B cell (primary cell): ENCODE data around the gene DGKB. TPM values are rescaled to one million over a fixed set of nuclear protein-coding genes. Genes with fewer than 3 reads are reported as not detected.

Experiments used
- ATAC-seq: fragments of 200-7000 bp; cut with Tn5 transposase; one replicate; pipeline ENCODE4 v1.10.0; 2021; ENCODE audit warnings: low read depth, mild to moderate bottlenecking, moderate number of reproducible peaks, moderate library complexity
- CTCF ChIA-PET: fragments of 350-600 bp; sonication (Branson Sonifier 250); formaldehyde crosslinking; loops from one replicate; lab custom pipeline; 2021; ENCODE audit warnings: antibody characterized with exemption, inconsistent platforms; lab: Charles Lee
- POLR2A ChIA-PET: fragments of 350-600 bp; sonication (Branson Sonifier 250); formaldehyde crosslinking; loops from one replicate; lab custom pipeline; 2021; ENCODE audit warnings: antibody characterized with exemption; lab: Charles Lee
- DNase-seq: peaks from one replicate; pipeline ENCODE4 v3.0.0; 2013
- H2AFZ ChIP-seq: 2 replicates; pipeline ENCODE4 v1.6.1; 2012; ENCODE audit warnings: mild to moderate bottlenecking, low read depth, low read length; ENCODE audit not compliant: insufficient read depth, poor library complexity, severe bottlenecking
- H3K27ac ChIP-seq, 2 donors: 1 replicate in 1 of 2; 2 replicates in 1 of 2; pipeline ENCODE4 v1.5.1; 2012 to 2013; ENCODE audit warnings: low read length in 2 of 2, mild to moderate bottlenecking in 2 of 2, moderate library complexity in 1 of 2
- H3K27me3 ChIP-seq, 4 experiments: fragments of 200-600 bp in 1 of 4; sonication (generic) in 1 of 4; replicated peaks in 1 of 4; 1 replicate in 2 of 4; 2 replicates in 2 of 4; pipeline versions ENCODE4 v1.6.1 to v1.7.0; 2013 to 2016; ENCODE audit warnings: low read length in 3 of 4, mild to moderate bottlenecking in 2 of 4, mixed read lengths in 1 of 4, moderate library complexity in 1 of 4; ENCODE audit not compliant: insufficient read depth in 4 of 4, control insufficient read depth in 3 of 4; ENCODE audit errors: control extremely low read depth in 1 of 4
- H3K36me3 ChIP-seq, 2 experiments: replicated peaks in 1 of 2; 1 replicate in 1 of 2; 2 replicates in 1 of 2; pipeline versions ENCODE4 v1.6.1 to v1.7.1; 2013; ENCODE audit warnings: low read length in 1 of 2; ENCODE audit not compliant: insufficient read depth in 2 of 2, control insufficient read depth in 1 of 2; ENCODE audit errors: control extremely low read depth in 1 of 2, extremely low read depth in 1 of 2
- H3K4me1 ChIP-seq, 2 donors: fragments of 200-600 bp in 1 of 2; sonication (generic) in 1 of 2; 1 replicate in 1 of 2; 2 replicates in 1 of 2; pipeline versions ENCODE4 v1.5.1 to v1.6.1; 2013 to 2017; ENCODE audit warnings: low read length in 2 of 2; ENCODE audit not compliant: control insufficient read depth in 2 of 2, insufficient read depth in 2 of 2
- H3K4me2 ChIP-seq: replicated peaks from 2 replicates; pipeline ENCODE3; 2012; ENCODE audit warnings: mild to moderate bottlenecking, low read depth, low read length; ENCODE audit not compliant: poor library complexity, severe bottlenecking
- H3K4me3 ChIP-seq, 5 experiments: fragments of 200-600 bp in 1 of 5; sonication (generic) in 1 of 5; 1 replicate in 3 of 5; 2 replicates in 2 of 5; pipeline versions ENCODE4 v1.5.1 to v1.7.0; 2011 to 2016; ENCODE audit warnings: low read length in 4 of 5, mild to moderate bottlenecking in 4 of 5, low read depth in 2 of 5, control low read depth in 1 of 5, moderate library complexity in 1 of 5; ENCODE audit not compliant: insufficient read depth in 1 of 5; ENCODE audit errors: control extremely low read depth in 1 of 5, extremely low read depth in 1 of 5
- H3K79me2 ChIP-seq: fragments of 200-600 bp; sonication (generic); one replicate; pipeline ENCODE4 v1.6.0; 2016; ENCODE audit warnings: low read length; ENCODE audit not compliant: control insufficient read depth, insufficient read depth
- H3K9ac ChIP-seq: fragments of 200-600 bp; sonication (generic); 2 replicates; pipeline ENCODE4 v1.6.1; 2017; ENCODE audit warnings: mild to moderate bottlenecking, low read length, moderate library complexity
- H3K9me3 ChIP-seq, 3 donors: one replicate each; pipeline versions ENCODE4 v1.6.1 to v1.7.1; 2013; ENCODE audit warnings: low read length in 2 of 3; ENCODE audit not compliant: control insufficient read depth in 2 of 3, insufficient read depth in 1 of 3; ENCODE audit errors: control extremely low read depth in 1 of 3
- H4K20me1 ChIP-seq: 2 replicates; pipeline ENCODE4 v1.6.0; 2012; ENCODE audit warnings: mild to moderate bottlenecking, low read length; ENCODE audit not compliant: insufficient read depth, control insufficient read depth, poor library complexity, severe bottlenecking
- H3K27ac Mint-ChIP-seq: one replicate; pipeline ENCODE4 v1.8.0; 2021; ENCODE audit warnings: mixed read lengths
- H3K27me3 Mint-ChIP-seq: one replicate; pipeline ENCODE4 v1.8.0; 2021; ENCODE audit warnings: mixed read lengths
- H3K4me1 Mint-ChIP-seq: one replicate; pipeline ENCODE4 v1.8.0; 2021; ENCODE audit warnings: mixed read lengths
- H3K4me3 Mint-ChIP-seq: one replicate; pipeline ENCODE4 v1.8.0; 2021; ENCODE audit warnings: mixed read lengths
- H3K9me3 Mint-ChIP-seq: one replicate; pipeline ENCODE4 v1.8.0; 2022; ENCODE audit warnings: mixed read lengths; ENCODE audit not compliant: insufficient read depth
- EZH2 ChIP-seq: IDR thresholded peaks from 2 replicates; pipeline ENCODE4 v1.6.1; 2012; ENCODE audit warnings: borderline replicate concordance, low read depth, mild to moderate bottlenecking, moderate library complexity, low read length; ENCODE audit not compliant: insufficient read depth, poor library complexity, severe bottlenecking
- WGBS: methylation state at CpG from one replicate; pipeline ENCODE4 v1.1.5; 2013; ENCODE audit warnings: missing lambda C conversion rate; ENCODE audit not compliant: insufficient coverage; 5-methylcytosine and 5-hydroxymethylcytosine counted together
- intact Hi-C: fragments of 100-400 bp; cut with micrococcal nuclease; formaldehyde crosslinking; loops from one replicate; pipeline ENCODE4 v1.10.0; 2022
- polyA plus RNA-seq: library from polyadenylated mRNA; depleted of rRNA; stranded (reverse); fragments of >200 nt; gene quantifications from 2 replicates; pipeline ENCODE4 v1.2.3, GENCODE V29; 2012
- total RNA-seq, 2 donors: library from RNA; stranded (reverse); fragments of 120-200 nt in 1 of 2; gene quantifications; 1 replicate in 1 of 2; 2 replicates in 1 of 2; pipeline versions ENCODE4 v1.2.3 to v1.2.4, GENCODE V29; 2013 to 2022
- TF ChIP-seq, protein P1 (sequence below): fragments of 200-600 bp; IDR thresholded peaks from one replicate; pipeline ENCODE4 v1.8.0; 2022; ENCODE audit warnings: antibody characterized with exemption, mild to moderate bottlenecking

DGKB gene
- total and polyA plus RNA-seq, 2 donors (not counting 1 experiment from before 2014, with no cell fraction given): not detected

- TF ChIP-seq, protein P1, sequence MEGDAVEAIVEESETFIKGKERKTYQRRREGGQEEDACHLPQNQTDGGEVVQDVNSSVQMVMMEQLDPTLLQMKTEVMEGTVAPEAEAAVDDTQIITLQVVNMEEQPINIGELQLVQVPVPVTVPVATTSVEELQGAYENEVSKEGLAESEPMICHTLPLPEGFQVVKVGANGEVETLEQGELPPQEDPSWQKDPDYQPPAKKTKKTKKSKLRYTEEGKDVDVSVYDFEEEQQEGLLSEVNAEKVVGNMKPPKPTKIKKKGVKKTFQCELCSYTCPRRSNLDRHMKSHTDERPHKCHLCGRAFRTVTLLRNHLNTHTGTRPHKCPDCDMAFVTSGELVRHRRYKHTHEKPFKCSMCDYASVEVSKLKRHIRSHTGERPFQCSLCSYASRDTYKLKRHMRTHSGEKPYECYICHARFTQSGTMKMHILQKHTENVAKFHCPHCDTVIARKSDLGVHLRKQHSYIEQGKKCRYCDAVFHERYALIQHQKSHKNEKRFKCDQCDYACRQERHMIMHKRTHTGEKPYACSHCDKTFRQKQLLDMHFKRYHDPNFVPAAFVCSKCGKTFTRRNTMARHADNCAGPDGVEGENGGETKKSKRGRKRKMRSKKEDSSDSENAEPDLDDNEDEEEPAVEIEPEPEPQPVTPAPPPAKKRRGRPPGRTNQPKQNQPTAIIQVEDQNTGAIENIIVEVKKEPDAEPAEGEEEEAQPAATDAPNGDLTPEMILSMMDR: no peak
- no peak for TF ChIP-seq EZH2
- no peak overlapping the region for H3K4me3 ChIP-seq
- intact Hi-C loops: no loop called here
- no peaks in the 10 kb centered on the region for H3K79me2 ChIP-seq
- CTCF ChIA-PET: no interaction called here
- DNase-seq (no peak), ATAC-seq (no peak)
- H3K27ac ChIP-seq: no peak overlapping the region
- H3K27ac Mint-ChIP-seq: no peak overlapping the region
- no peaks in the 10 kb centered on the region for H3K9me3 ChIP-seq
- POLR2A ChIA-PET: no interaction called here
- no peak overlapping the region for H2AFZ ChIP-seq
- H3K4me1 ChIP-seq: no peaks in the 10 kb centered on the region
- no peaks in the 10 kb centered on the region for H4K20me1 ChIP-seq
- H3K27me3 ChIP-seq: no peaks in the 10 kb centered on the region
- H3K9me3 Mint-ChIP-seq: no peaks in the 10 kb centered on the region
- WGBS: 94% methylated on average over 3 of the region's 5 CpGs
- no peaks in the 10 kb centered on the region for H3K4me1 Mint-ChIP-seq
- no peak overlapping the region for H3K4me2 ChIP-seq
- no peak overlapping the region for H3K9ac ChIP-seq
- H3K27me3 Mint-ChIP-seq: no peaks in the 10 kb centered on the region
- H3K4me3 Mint-ChIP-seq: no peak overlapping the region
- H3K36me3 ChIP-seq: no peaks in the 10 kb centered on the region
Measured at GRCh38 chr7:14389181-14389591, 513.4 kb downstream of the DGKB start.

DNA sequence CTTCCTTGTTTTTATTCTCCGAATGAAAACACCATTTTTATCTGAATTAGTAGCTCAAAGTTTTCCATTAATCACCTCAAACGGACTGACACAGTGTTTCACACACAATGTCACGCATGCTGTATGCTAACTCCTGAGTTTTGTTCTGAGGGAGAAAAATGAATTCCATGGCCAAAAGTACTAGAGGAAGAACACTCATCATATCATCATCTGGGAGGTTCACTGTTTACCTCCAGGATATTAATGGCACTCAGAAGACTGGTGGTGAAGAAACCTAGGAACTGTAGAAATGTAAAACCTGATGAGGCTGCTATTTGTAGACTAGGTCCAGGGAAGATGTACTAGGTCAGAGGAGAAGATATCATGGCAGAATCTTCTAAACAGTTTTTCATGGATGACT is 517.5 kb downstream of the DGKB start:
- POLR2A ChIA-PET: no interaction called here
- intact Hi-C loops: no loop called here
- no CpG with 5 or more reads among the region's 3 CpGs for WGBS

More for the DNA sequence above, 517.5 kb downstream of the DGKB start:
- Mint-ChIP-seq H3K4me3 (no peak overlapping the region), H3K4me1 (no peaks in the 10 kb centered on the region), H3K9me3 (no peaks in the 10 kb centered on the region), H3K27me3 (no peaks in the 10 kb centered on the region), H3K27ac (no peak overlapping the region)
- H3K27me3 ChIP-seq: no peaks in the 10 kb centered on the region
- no peaks in the 10 kb centered on the region for H3K4me1 ChIP-seq
- H3K36me3 ChIP-seq: no peaks in the 10 kb centered on the region
- ATAC-seq: no peak
- no peaks in the 10 kb centered on the region for H3K9me3 ChIP-seq
- no peaks in the 10 kb centered on the region for H4K20me1 ChIP-seq
- no peak overlapping the region for H3K9ac ChIP-seq
- H3K4me3 ChIP-seq: no peak overlapping the region
- CTCF ChIA-PET: no interaction called here
- no peak for DNase-seq
- no peak overlapping the region for H3K4me2 ChIP-seq
- H2AFZ ChIP-seq: no peak overlapping the region
- no peaks in the 10 kb centered on the region for H3K79me2 ChIP-seq
- TF ChIP-seq EZH2: no peak
- TF ChIP-seq, protein P1: no peak
- no peak overlapping the region for H3K27ac ChIP-seq
